NCI-H345 treated with DMSO at 0.1 percent for 48 hours (cell line): Measurements from ENCODE around the gene EML1.
"Not testable (repeated sequence)": the region's sequence is repeated elsewhere in the genome, so short reads cannot be mapped to it uniquely, and the experiment has no call there.

ENCODE experiments used
- DNase-seq: peaks from one replicate; lab custom pipeline; 2025; ENCODE audit not compliant: unreplicated experiment; lab: John Stamatoyannopoulos, UW

The EML1 gene

DNA sequence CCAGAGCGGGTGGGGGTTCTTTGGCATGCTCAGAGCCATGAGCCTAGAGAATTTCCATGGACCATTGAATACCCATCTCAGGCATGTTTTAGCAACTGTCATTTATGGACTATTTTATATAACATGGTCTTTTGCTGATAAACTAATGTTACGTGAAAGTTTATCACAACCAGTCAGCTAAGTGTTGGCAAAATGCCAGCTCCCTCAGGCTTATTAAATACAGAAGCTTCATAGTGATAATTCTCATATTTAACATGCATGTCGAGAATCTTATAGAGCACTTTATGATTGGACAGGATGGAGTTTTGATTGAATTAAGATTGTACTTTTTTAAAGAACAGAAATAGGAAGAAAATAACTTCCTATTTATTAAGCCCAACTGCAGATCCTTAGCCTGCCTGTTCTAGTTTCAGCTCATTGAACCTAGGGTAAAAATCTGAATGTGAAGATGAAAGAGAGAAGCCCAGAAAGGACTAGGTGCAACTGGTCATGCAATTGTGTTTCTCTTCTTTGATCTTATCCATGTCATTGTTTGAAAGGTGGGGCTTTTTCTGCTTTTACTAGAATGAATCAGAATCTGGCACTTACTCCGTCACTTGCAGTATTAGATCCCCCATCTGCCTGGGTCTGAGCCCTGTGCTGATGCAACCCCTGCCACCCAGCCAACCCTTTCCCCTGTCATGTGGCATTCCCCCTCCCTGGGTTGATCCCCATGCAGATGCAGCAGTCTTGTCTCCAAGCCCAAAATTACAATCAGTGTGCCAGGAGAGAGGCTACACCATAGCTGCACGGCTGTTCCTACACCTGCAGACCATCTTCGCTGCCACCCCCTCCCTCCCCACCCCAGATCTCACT, 137.4 kb downstream of the EML1 start:
- no peak for DNase-seq

DNA sequence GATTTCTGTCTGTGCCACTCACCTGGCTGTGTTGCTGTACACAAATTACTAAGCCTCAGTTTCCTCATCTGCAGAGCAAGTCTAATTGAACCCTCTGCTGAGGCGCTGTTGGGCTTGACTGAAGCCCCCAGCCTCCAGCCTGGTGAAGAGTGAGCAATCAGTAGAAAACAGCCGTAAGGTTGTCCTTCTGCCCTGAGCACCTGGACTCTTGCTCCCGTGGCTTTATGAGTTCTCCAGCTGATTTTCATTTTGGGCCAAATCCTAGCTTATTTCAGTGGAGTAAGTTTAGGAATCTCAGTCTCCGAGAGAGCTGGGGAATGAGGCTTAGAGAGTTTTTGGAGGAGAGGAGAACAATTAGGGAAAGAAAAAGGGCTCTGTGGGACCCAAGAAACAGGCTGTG, 138.1 kb downstream of the EML1 start:
- no peak for DNase-seq

GRCh38 chr14:99936056-99936455, 142.8 kb downstream of the EML1 start:
- no peak for DNase-seq

- no peak for DNase-seq
These were observed 143.7 kb downstream of the EML1 start for GRCh38 chr14:99936738-99937474.

DNA sequence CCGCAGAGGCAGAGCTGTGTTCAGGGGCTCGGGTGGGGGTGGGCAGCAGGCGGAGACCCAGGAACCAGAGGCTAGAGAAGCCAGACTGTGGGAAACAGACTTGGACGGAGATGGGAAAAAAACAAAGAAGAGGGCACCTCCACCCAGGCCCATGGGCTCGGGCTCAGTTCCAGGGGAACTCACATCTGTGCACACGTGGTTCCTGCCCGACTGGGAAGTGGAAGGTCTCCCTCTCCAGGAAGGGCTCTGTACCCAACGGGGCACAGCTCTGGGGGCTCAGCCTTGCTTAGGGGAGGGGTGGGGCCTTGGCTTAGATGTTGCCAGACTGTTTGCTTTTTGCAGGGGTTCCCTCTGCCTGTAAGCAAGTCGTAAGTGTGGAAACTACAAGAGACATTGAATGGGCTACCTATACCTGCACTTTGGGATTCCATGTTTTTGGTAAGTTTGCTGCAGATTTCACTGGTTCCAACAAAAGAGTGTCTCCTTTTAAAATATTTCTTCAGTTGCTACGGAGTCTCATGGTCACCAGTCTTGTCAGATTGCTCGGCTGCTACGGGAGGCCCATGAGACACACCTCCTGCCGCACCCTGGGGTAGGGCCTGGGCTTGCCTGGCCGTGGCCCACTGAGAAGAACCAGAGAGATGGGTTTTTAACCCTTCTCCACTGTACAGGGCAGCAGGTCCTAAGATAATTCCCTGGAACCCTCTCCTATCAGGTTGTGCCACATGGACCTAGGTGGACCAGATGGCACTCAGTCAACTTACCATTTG, 144.4 kb downstream of the EML1 start:
- DNase-seq = no peak

GRCh38 chr14:99938376-99938775, 145.2 kb downstream of the EML1 start:
- DNase-seq = no peak

DNA sequence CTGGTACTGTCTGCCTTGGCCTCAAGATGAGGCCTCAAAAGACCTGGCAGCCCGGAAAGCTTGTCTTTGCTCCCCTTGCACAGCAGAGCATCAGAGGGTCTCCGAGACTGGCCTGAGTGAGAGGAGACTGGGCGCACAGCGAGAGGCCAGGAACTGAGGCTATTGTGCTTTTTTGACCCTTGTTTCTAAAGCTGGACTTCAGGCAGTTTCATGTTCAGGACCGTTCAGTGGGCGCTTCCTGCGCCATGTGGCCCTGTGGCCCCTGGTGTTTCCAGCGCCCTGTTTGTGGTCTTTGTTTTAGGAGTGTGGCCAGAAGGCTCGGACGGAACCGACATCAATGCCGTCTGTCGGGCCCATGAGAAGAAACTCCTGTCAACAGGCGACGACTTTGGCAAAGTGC, 145.7 kb downstream of the EML1 start:
- DNase-seq = no peak

GRCh38 chr14:99939421-99939820, 146.2 kb downstream of the EML1 start:
- no peak for DNase-seq

DNA sequence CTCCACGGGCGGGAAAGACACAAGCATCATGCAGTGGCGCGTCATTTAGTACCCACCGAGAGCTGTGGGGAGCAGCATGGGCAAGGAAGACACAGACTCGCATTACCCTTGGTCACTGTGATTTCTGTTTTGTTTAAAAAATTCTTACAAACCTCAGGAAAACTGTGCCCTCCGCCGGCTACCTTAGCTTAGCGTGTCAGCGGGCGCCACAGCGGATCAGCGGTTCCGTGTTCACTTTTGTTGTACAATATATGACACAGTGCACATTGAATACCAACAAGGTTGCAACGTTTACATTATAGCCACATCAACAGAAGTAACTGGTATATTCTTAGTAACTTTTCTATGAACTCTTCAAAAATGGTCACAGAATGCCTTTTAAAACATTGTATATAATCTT, 146.9 kb downstream of the EML1 start:
- no peak for DNase-seq

- DNase-seq = no peak
These were observed 148.0 kb downstream of the EML1 start for GRCh38 chr14:99941211-99941610.

DNA sequence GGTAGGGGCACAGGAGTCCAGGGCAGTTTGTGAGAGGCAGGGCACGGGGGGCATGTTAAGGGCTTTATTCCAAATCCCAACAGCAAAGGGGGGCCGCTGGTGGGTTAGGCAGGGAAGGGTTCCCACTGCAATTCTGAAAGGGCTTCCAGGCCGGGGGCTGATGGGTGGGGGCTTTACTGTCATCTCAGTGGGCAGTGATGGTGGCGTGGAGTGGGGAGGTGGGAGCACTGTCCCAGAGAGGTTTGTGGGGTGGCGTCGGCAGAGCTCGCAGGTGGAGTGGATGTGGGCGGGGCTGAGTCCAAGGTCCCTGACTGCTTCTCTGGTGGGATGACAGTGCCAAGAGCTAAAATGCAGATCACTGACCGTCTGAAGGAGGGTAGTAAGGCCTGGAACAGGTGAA, 150.4 kb downstream of the EML1 start:
- DNase-seq = no peak

DNA sequence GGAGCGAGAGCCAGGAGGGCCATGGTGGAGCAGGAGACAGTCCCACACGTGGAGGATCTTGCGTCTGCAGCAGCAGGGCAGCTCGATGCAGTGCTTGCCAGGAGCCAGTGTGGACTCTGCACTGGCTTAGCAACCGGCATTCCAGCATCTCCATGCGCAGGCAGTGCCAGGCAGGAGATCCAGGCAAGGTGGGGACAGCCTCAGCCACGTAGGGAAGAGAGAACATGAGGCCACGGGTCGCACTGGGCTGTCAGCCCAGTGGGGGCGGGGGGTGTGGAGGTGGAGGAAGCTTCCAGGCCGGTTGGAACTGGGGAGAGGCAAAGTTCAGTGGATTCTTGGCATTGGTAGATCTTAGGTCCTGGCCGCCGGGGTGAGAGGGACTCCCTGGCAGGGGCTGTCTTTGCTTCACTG, 151.0 kb downstream of the EML1 start:
- DNase-seq = no peak

DNA sequence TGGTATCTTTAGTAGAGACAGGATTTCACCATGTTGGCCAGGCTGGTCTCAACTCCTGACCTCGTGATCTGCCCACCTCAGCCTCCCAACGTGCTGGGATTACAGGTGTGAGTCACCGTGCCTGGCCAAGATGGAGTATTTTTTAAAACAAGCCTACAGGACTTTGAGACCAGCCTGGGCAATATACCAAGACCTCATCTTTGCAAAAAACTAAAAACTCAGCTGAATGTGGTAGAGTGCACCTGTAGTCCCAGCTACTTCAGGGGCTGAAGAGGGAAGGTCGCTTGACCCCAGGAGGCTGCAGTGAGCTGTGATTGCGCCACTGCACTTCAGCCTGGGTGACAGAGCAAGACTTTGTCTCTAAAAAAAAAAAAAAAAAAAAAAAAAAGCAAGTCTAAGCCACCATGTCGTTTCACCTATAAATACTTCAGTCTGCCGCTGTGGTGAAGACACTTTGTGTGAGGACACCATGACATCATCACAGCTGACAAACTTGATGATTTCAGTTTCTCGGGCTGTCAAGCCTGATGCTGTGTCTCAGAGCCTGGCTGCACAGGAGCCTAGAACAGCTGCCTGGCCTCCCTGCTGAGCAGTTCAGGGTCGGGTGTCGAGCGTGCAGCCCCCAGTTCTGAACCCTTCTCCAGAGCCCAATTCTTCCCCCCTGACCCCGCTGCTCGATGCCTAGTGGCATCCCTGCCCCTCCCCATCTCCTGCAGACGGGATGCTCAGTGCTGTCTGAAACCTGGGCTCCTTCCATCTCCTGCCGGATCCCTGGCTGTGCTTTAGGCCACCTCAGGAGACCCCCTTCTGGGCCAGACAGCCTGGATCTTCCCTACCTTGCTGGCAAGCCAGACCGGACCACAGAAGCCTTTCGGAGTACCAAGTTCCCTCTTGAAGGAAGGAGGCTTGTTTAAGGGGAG, 152.8 kb downstream of the EML1 start:
- DNase-seq = no peak

GRCh38 chr14:99946652-99947489, 153.7 kb downstream of the EML1 start:
- peak; percentile 48 for DNase-seq

DNA sequence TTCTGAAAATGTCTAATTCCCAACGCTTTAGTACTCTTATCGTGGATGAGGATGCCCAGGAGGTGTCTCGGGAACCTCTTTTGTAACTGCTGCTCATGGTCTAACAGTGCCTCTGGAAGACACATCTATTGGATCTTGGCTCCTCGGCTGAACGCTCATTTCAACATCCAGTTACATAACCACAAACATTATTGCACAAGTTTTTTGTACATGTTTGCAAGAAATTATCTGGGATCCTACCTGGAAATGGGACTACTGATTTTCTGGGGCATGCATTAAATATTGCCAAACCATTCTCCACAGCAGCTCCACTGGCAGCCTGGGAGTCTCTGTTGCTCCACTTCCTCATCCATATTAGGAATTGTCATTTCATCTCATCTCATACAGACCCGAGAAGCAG, 154.5 kb downstream of the EML1 start:
- no peak for DNase-seq

DNA sequence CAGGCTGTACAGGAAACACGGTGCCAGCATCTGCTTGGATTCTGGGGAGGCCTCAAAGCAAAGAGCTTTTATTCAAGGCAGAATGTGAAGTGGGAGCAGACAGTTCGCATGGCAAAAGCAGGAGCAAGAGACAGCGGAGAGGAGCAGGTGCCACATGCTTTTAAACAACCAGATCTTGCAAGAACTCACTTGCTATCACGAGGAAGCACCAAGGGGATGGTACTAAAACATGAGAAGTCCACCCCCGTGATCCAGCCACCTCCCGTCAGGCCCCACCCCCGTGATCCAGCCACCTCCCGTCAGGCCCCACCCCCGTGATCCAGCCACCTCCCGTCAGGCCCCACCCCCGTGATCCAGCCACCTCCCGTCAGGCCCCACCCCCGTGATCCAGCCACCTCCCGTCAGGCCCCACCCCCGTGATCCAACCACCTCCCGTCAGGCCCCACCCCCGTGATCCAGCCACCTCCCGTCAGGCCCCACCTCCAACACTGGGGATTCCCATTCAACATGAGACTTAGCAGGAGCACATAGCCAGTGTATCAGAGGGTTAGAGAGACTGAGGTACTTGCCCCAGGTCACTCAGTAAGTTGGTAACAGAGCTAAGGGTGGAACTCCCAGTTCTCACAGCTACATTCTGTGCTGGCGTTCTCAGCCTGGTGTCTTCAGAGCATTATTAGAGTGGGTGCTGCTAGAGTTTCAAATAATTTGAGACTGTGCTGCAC, 156.0 kb downstream of the EML1 start:
- DNase-seq = not testable (repeated sequence)

DNA sequence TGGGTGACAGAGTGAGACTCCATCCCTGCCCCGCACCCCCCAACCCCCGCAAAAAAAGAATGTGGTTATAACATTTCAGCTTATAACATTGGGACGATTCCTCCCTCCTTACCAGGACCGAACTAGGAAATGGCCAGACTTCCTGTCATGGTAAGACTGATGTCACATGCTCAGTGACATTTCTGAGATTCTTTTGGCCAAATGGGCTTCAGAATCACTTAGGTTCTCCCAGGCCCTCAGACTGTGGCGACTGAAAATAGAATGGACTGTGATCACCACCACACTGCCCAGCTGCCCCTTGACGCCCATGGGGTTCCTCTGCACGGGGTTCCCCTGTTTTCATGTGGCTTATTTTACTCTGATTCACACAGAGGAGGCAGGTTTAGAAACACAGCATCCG, 157.0 kb downstream of the EML1 start:
- no peak for DNase-seq

- no peak for DNase-seq
These were observed 157.9 kb downstream of the EML1 start for GRCh38 chr14:99951085-99951484.

- no peak for DNase-seq
These were observed 158.8 kb downstream of the EML1 start for GRCh38 chr14:99952039-99952438.
